Mesenchymal stem cell (in vitro differentiated cells and primary cell): ENCODE measurements around the gene PSTPIP2.
A peak's percentile ranks its signal among the peaks of the same experiment; 100 is the strongest.

Experiments used
- DNase-seq: peaks from one replicate; pipeline ENCODE4 v3.0.0-alpha.2; 2013
- H2AFZ ChIP-seq: one replicate; pipeline ENCODE4 v1.6.1; 2013; ENCODE audit warnings: low read depth, mild to moderate bottlenecking, control low read depth, inconsistent platforms, low read length, moderate library complexity
- H2AK5ac ChIP-seq: 2 replicates; pipeline ENCODE4 v1.6.1; 2013; ENCODE audit warnings: low read length, moderate library complexity, mild to moderate bottlenecking, inconsistent platforms; ENCODE audit not compliant: severe bottlenecking
- H2BK120ac ChIP-seq: one replicate; pipeline ENCODE4 v1.6.1; 2013; ENCODE audit warnings: low read depth, mild to moderate bottlenecking, inconsistent platforms, low read length, moderate library complexity
- H2BK12ac ChIP-seq, 2 experiments: one replicate each; pipeline ENCODE4 v1.6.1; 2013; ENCODE audit warnings: inconsistent platforms in 2 of 2, low read length in 2 of 2, mild to moderate bottlenecking in 2 of 2, moderate library complexity in 2 of 2, control low read depth in 1 of 2
- H2BK15ac ChIP-seq: one replicate; pipeline ENCODE4 v1.6.1; 2013; ENCODE audit warnings: mild to moderate bottlenecking, low read depth, inconsistent platforms; ENCODE audit not compliant: poor library complexity, severe bottlenecking
- H2BK5ac ChIP-seq: 2 replicates; pipeline ENCODE4 v1.6.1; 2013; ENCODE audit warnings: low read depth, mild to moderate bottlenecking, low read length, control low read depth, inconsistent platforms; ENCODE audit not compliant: poor library complexity, severe bottlenecking
- H3K14ac ChIP-seq, 2 experiments: one replicate each; pipeline ENCODE4 v1.6.1; 2013; ENCODE audit warnings: inconsistent platforms in 2 of 2, low read length in 2 of 2, control low read depth in 1 of 2, mild to moderate bottlenecking in 1 of 2, moderate library complexity in 1 of 2
- H3K18ac ChIP-seq, 2 experiments: one replicate each; pipeline ENCODE4 v1.6.1; 2013; ENCODE audit warnings: inconsistent platforms in 2 of 2, low read length in 2 of 2, control low read depth in 1 of 2, low read depth in 1 of 2, mild to moderate bottlenecking in 1 of 2
- H3K23ac ChIP-seq, 2 experiments: one replicate each; pipeline ENCODE4 v1.6.1; 2013; ENCODE audit warnings: inconsistent platforms in 2 of 2, low read length in 2 of 2, mild to moderate bottlenecking in 2 of 2, moderate library complexity in 2 of 2, control low read depth in 1 of 2
- H3K27ac ChIP-seq: 2 replicates; pipeline ENCODE4 v1.5.1; 2013; ENCODE audit warnings: mild to moderate bottlenecking, moderate library complexity, low read length, control low read depth, inconsistent platforms; ENCODE audit not compliant: poor library complexity, severe bottlenecking
- H3K27me3 ChIP-seq, 2 experiments: 2 replicates each; pipeline versions ENCODE4 v1.6.1 to v1.7.0; 2013; ENCODE audit warnings: low read length in 2 of 2, mild to moderate bottlenecking in 2 of 2, moderate library complexity in 2 of 2, control low read depth in 1 of 2, inconsistent platforms in 1 of 2; ENCODE audit not compliant: control insufficient read depth in 1 of 2, insufficient read depth in 1 of 2
- H3K36me3 ChIP-seq, 2 experiments: 2 replicates each; pipeline versions ENCODE4 v1.6.1 to v1.7.0; 2013; ENCODE audit warnings: low read length in 2 of 2, control low read depth in 1 of 2, inconsistent platforms in 1 of 2, low read depth in 1 of 2, mild to moderate bottlenecking in 1 of 2; ENCODE audit not compliant: insufficient read depth in 2 of 2, control insufficient read depth in 1 of 2
- H3K4ac ChIP-seq, 2 experiments: one replicate each; pipeline ENCODE4 v1.6.1; 2013; ENCODE audit warnings: inconsistent platforms in 2 of 2, low read length in 2 of 2, mild to moderate bottlenecking in 2 of 2, moderate library complexity in 2 of 2, control low read depth in 1 of 2, low read depth in 1 of 2
- H3K4me1 ChIP-seq: 2 replicates; pipeline ENCODE4 v1.6.1; 2013; ENCODE audit warnings: low read depth, low read length, control low read depth; ENCODE audit not compliant: control insufficient read depth, insufficient read depth
- H3K4me2 ChIP-seq: 2 replicates; pipeline ENCODE4 v1.6.1; 2013; ENCODE audit warnings: low read length, mild to moderate bottlenecking, inconsistent platforms; ENCODE audit not compliant: poor library complexity, severe bottlenecking
- H3K4me3 ChIP-seq, 2 experiments: 2 replicates each; pipeline versions ENCODE4 v1.5.1 to v1.7.0; 2013; ENCODE audit warnings: low read length in 2 of 2, mild to moderate bottlenecking in 2 of 2, control low read depth in 1 of 2, low read depth in 1 of 2; ENCODE audit not compliant: insufficient read depth in 1 of 2
- H3K79me1 ChIP-seq: replicated peaks from 2 replicates; pipeline ENCODE4 v1.6.1; 2013; ENCODE audit warnings: mild to moderate bottlenecking, control low read depth, low read length, inconsistent platforms; ENCODE audit not compliant: poor library complexity, severe bottlenecking
- H3K9ac ChIP-seq: 2 replicates; pipeline ENCODE4 v1.7.0; 2013; ENCODE audit warnings: mild to moderate bottlenecking, low read length, moderate library complexity
- H3K9me3 ChIP-seq: 2 replicates; pipeline ENCODE4 v1.7.0; 2013; ENCODE audit warnings: mild to moderate bottlenecking, low read length; ENCODE audit not compliant: control insufficient read depth
- H4K8ac ChIP-seq: one replicate; pipeline ENCODE4 v1.6.1; 2013; ENCODE audit warnings: inconsistent platforms, mild to moderate bottlenecking, low read length, moderate library complexity
- H4K91ac ChIP-seq: one replicate; pipeline ENCODE4 v1.6.1; 2013; ENCODE audit warnings: mild to moderate bottlenecking, low read length, inconsistent platforms
- WGBS: methylation state at CpG from one replicate; pipeline ENCODE4 v1.1.7; 2013; ENCODE audit warnings: mixed read lengths; 5-methylcytosine and 5-hydroxymethylcytosine counted together

PSTPIP2 gene

DNA sequence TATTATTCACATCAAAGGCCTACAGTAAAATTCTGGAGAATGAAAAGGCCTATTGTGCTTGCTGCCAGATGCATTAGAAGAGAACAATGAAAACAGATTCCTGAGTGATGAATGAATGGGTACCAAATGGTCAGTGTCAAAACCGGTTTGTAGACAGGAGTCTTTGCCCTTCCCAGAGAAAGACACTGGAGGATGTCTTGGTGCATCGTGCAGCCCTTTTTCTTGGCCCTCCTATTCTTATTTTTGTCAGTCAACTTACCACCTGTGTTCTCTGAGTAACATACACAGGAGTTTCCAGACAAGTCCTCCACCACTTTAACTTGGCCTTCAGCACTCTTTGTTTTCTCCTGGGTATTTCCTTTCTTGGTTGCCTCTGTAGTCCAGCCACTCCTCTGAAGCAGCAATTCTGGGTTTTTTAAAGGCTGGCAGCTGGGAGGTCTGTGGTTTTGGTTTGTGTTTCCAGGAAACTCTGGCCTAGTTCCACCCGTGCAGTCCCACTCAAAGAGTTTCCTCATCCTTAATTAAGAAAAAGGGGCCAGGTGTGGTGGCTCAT lies 29.4 kb downstream of the PSTPIP2 start:
- H3K9me3 ChIP-seq, result no peaks in the 10 kb centered on the region
- H2AFZ ChIP-seq, result no peak overlapping the region
- H4K91ac ChIP-seq, result no peak overlapping the region
- H2BK15ac ChIP-seq, result no peak overlapping the region
- H3K27ac ChIP-seq, result no peak overlapping the region
- no peak overlapping the region for H2BK12ac ChIP-seq
- H3K36me3 ChIP-seq, result peaks cover 7 to 14% of the 10 kb centered on the region in 2 experiments
- no peak overlapping the region for H4K8ac ChIP-seq
- H3K4me1 ChIP-seq, result peaks cover 6% of the 10 kb centered on the region
- H3K4ac ChIP-seq, result no peak overlapping the region
- H3K9ac ChIP-seq, result no peak overlapping the region
- peaks cover 21% of the 10 kb centered on the region for H3K79me1 ChIP-seq
- H3K4me3 ChIP-seq, result no peak overlapping the region
- H3K23ac ChIP-seq, result no peak overlapping the region
- no peak overlapping the region for H3K4me2 ChIP-seq
- no peak overlapping the region for H3K18ac ChIP-seq
- H3K27me3 ChIP-seq, result no peaks in the 10 kb centered on the region
- WGBS, result 69% methylated on average over 2 of the region's 3 CpGs
- H2BK120ac ChIP-seq, result no peak overlapping the region
- H2AK5ac ChIP-seq, result no peak overlapping the region
- H3K14ac ChIP-seq, result no peak overlapping the region
- peak; percentile 43 for DNase-seq
- peak overlapping the region; percentile 3 for H2BK5ac ChIP-seq

DNA sequence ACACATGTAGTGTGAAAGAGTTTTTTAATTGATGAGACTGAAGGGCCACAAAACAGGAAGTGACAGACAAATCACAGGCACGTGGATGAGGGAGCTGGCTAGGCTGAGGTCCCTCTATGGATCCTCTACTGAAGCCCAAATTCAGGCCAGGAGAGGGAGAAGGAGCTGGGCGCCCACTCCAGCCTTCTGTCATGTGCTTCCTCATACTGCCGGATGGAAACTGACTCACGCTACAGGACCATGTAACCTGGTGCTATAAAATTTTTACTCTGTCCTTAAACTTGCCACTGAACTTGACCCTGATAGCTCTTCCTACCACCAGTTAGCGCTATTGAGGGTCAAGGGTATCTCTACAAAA lies 31.3 kb downstream of the PSTPIP2 start:
- peak overlapping the region in 1 of 2 experiments; percentile 50 for H3K23ac ChIP-seq
- 74% methylated on average over 3 of the region's 5 CpGs for WGBS
- H3K4me2 ChIP-seq, result no peak overlapping the region
- peaks cover 7 to 14% of the 10 kb centered on the region in 2 experiments for H3K36me3 ChIP-seq
- no peak overlapping the region for H4K91ac ChIP-seq
- H3K79me1 ChIP-seq, result peaks cover 13% of the 10 kb centered on the region
- H2AFZ ChIP-seq, result no peak overlapping the region
- H3K14ac ChIP-seq, result no peak overlapping the region
- H3K4me3 ChIP-seq, result no peak overlapping the region
- H3K27ac ChIP-seq, result no peak overlapping the region
- no peak overlapping the region for H2BK15ac ChIP-seq
- H3K4me1 ChIP-seq, result peaks cover 3% of the 10 kb centered on the region
- no peak overlapping the region for H2BK12ac ChIP-seq
- no peak overlapping the region for H2BK120ac ChIP-seq
- H3K27me3 ChIP-seq, result no peaks in the 10 kb centered on the region
- H3K18ac ChIP-seq, result no peak overlapping the region
- no peak overlapping the region for H3K4ac ChIP-seq
- H2AK5ac ChIP-seq, result no peak overlapping the region
- H2BK5ac ChIP-seq, result no peak overlapping the region
- no peak overlapping the region for H3K9ac ChIP-seq
- no peak for DNase-seq
- no peaks in the 10 kb centered on the region for H3K9me3 ChIP-seq
- no peak overlapping the region for H4K8ac ChIP-seq

DNA sequence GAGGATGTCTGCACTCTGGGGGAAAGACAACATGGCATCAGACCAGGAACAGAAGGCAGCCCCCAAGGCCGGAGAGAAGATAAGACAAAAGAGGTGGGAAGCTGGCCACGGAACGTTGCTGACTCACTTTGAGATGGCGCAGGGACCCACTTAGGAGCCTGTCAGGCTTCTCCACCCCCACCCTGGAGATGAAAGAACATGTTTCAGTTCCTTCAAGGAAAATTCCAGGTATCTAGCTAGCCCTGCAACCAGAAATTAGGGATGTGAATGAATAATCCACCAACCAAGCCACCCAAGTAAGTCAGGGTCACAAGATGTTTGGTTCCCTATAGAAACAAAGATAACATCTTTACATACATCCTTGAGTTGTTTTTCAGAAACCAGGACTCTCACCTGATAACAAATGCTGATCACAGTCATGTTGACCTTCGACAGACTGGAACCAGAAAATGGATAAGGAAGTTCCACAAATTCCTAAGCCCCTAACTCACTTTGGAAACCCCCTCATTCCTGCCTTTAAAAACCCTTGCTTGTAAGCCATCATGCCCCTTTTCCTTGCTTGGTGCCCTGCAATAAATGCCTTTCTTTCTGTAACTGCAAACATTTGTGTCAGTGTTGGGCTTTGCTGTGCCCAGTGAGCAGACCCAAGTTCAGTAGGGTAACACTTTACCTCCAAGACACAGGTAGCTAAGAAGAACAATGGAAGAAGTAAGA lies 31.9 kb downstream of the PSTPIP2 start:
- H3K18ac ChIP-seq, result no peak overlapping the region
- no peak overlapping the region for H2BK12ac ChIP-seq
- no peak overlapping the region for H3K4ac ChIP-seq
- no peak overlapping the region for H4K8ac ChIP-seq
- WGBS, result 26% methylated on average over 5 of the region's 5 CpGs
- H3K9me3 ChIP-seq, result no peaks in the 10 kb centered on the region
- H2AK5ac ChIP-seq, result no peak overlapping the region
- H3K23ac ChIP-seq, result no peak overlapping the region
- no peak overlapping the region for H3K9ac ChIP-seq
- no peak overlapping the region for H3K4me3 ChIP-seq
- no peak overlapping the region for H2BK15ac ChIP-seq
- no peak for DNase-seq
- H3K4me2 ChIP-seq, result no peak overlapping the region
- H3K4me1 ChIP-seq, result peaks cover 3% of the 10 kb centered on the region
- no peaks in the 10 kb centered on the region for H3K27me3 ChIP-seq
- H2AFZ ChIP-seq, result no peak overlapping the region
- H2BK120ac ChIP-seq, result no peak overlapping the region
- H3K36me3 ChIP-seq, result peaks cover 7 to 14% of the 10 kb centered on the region in 2 experiments
- H3K14ac ChIP-seq, result no peak overlapping the region
- H4K91ac ChIP-seq, result no peak overlapping the region
- peaks cover 12% of the 10 kb centered on the region for H3K79me1 ChIP-seq
- H2BK5ac ChIP-seq, result no peak overlapping the region
- no peak overlapping the region for H3K27ac ChIP-seq

GRCh38 chr18:46037512-46038305 lies 34.4 kb downstream of the PSTPIP2 start:
- no peak overlapping the region for H2AK5ac ChIP-seq
- peaks cover 15% of the 10 kb centered on the region for H3K79me1 ChIP-seq
- H2AFZ ChIP-seq, result no peak overlapping the region
- H3K14ac ChIP-seq, result no peak overlapping the region
- H2BK12ac ChIP-seq, result no peak overlapping the region
- H2BK5ac ChIP-seq, result no peak overlapping the region
- no peak overlapping the region for H3K9ac ChIP-seq
- H3K4me2 ChIP-seq, result no peak overlapping the region
- H3K23ac ChIP-seq, result no peak overlapping the region
- no peaks in the 10 kb centered on the region for H3K27me3 ChIP-seq
- no peak overlapping the region for H3K27ac ChIP-seq
- no peak overlapping the region for H2BK15ac ChIP-seq
- H4K91ac ChIP-seq, result no peak overlapping the region
- no peak overlapping the region for H3K18ac ChIP-seq
- H3K36me3 ChIP-seq, result peaks cover 7 to 14% of the 10 kb centered on the region in 2 experiments
- H3K9me3 ChIP-seq, result no peaks in the 10 kb centered on the region
- H4K8ac ChIP-seq, result no peak overlapping the region
- H3K4me3 ChIP-seq, result no peak overlapping the region
- H2BK120ac ChIP-seq, result no peak overlapping the region
- H3K4me1 ChIP-seq, result peaks cover 3% of the 10 kb centered on the region
- DNase-seq, result no peak
- WGBS, result 90% methylated on average over 8 of the region's 9 CpGs
- no peak overlapping the region for H3K4ac ChIP-seq
